ENCODE data around the gene SEMA4C. TPM values are rescaled to one million over a fixed set of nuclear protein-coding genes. Genes with fewer than 3 reads are reported as not detected.

The SEMA4C gene, protein sequence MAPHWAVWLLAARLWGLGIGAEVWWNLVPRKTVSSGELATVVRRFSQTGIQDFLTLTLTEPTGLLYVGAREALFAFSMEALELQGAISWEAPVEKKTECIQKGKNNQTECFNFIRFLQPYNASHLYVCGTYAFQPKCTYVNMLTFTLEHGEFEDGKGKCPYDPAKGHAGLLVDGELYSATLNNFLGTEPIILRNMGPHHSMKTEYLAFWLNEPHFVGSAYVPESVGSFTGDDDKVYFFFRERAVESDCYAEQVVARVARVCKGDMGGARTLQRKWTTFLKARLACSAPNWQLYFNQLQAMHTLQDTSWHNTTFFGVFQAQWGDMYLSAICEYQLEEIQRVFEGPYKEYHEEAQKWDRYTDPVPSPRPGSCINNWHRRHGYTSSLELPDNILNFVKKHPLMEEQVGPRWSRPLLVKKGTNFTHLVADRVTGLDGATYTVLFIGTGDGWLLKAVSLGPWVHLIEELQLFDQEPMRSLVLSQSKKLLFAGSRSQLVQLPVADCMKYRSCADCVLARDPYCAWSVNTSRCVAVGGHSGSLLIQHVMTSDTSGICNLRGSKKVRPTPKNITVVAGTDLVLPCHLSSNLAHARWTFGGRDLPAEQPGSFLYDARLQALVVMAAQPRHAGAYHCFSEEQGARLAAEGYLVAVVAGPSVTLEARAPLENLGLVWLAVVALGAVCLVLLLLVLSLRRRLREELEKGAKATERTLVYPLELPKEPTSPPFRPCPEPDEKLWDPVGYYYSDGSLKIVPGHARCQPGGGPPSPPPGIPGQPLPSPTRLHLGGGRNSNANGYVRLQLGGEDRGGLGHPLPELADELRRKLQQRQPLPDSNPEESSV
- 10 to 100 TPM in 3 of 4 donors, 1 to 10 TPM in 1; 3.6 to 23.9 (median 17.4) TPM for total RNA-seq

DNA sequence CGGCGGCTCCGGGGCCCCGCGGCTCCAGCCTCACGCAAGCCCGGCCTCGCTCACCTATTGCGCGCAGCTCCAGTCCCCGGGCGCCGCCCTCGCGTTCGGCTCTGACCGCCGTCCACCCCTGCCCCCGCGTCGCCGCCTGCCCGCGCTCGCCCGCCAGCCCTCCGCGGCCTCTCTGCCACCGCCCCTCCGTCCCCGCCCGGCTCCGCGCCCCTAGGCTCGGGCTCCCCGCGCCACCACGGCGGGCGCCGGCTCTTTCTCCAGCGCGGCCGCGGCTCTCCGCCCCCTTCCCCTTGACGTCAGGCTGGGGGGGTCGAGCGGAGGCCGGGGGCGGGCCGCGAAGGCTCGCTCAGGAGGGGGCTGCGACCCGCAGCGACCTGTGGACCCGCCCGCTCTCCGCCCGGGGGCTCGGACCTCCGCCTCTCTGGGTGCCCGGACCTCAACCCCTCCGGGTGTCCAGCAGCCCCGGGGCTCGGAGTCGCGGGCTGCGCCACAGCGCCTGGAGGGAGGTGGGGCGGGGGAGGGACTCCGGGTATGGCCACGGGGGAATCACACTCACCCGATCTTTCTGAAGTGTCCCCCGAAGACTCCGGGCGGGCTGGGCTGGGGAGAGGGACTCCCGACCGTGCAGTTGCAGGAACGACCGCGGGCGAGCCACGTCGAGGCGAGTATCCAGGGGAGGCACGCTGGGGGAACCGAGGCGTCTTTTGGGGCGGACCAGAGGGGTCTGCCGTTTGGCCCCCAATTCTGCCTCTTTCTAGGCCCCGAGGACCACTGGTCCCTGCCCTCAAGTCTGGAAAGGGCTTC lies at the start of gene SEMA4C:
Gene SEMA4C (minus strand): TSS at position 259 of the 804 bp plus-strand sequence. CDS start 2,194 bp downstream, outside the sequence.
- in situ Hi-C loops (cut with MboI; ENCODE audit: low pct_ligation_motif_present in 1 of 4, low pct_unique_long_range_greater_than_20kb in 1 of 4, low sequenced_read_pairs in 3 of 4): no loop called here

DNA sequence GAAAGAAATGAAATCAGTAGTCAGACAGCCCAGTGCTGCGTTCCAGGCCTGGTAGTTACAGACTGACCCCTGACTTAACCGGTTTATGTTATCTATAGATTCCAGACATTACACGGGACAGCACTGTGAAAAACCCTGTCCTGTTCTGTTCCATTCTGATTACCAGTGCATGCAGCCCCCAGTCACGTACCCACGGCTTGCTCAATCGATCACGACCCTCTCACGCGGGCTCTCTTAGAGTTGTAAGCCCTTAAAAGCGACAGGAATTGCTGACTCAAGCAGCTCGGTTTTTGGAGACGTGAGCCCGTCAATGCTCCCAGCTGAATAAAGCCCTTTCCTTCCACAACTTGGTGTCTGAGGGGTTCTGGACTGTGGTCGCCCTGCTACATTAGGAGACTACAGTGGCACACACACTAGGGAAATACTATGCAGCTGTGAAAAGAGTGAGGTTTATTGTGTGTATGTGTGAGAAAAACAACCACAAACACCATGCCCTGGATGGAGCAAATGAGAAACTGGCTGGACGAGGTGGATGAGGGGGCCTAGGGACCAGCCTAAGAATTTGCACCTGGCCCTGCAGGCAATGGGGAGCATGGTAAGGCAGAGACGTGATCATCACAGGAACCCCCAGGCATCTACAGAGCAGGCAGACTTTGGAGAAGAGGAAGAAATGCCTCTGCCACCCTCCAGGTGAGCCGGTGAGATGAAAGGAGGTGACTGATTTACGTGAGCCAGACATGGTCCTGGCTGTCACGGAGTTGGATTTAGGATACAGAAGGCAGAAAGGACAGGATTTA lies 49.1 kb upstream of the SEMA4C start:
- Histone ChIP-seq H3K27ac (no peak overlapping the region), H3K36me3 (no peaks in the 10 kb centered on the region), H3K4me1 (peaks cover 3 to 16% (median 10%) of the 10 kb centered on the region in 4 donors), H3K9me3 (no peaks in the 10 kb centered on the region), H3K27me3 (no peaks in the 10 kb centered on the region), H3K4me3 (no peak overlapping the region)
- TF ChIP-seq, protein P1, sequence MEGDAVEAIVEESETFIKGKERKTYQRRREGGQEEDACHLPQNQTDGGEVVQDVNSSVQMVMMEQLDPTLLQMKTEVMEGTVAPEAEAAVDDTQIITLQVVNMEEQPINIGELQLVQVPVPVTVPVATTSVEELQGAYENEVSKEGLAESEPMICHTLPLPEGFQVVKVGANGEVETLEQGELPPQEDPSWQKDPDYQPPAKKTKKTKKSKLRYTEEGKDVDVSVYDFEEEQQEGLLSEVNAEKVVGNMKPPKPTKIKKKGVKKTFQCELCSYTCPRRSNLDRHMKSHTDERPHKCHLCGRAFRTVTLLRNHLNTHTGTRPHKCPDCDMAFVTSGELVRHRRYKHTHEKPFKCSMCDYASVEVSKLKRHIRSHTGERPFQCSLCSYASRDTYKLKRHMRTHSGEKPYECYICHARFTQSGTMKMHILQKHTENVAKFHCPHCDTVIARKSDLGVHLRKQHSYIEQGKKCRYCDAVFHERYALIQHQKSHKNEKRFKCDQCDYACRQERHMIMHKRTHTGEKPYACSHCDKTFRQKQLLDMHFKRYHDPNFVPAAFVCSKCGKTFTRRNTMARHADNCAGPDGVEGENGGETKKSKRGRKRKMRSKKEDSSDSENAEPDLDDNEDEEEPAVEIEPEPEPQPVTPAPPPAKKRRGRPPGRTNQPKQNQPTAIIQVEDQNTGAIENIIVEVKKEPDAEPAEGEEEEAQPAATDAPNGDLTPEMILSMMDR (IDR thresholded peaks at IDR 0.05): no peak
- TF ChIP-seq EP300 (IDR thresholded peaks at IDR 0.05; ENCODE audit: low read depth) (no peak), POLR2AphosphoS5 (IDR thresholded peaks at IDR 0.05) (no peak), POLR2A (IDR thresholded peaks at IDR 0.05) (no peak)
- 87 to 89% methylated on average over 5 to 19 of the region's 19 CpGs for WGBS, 2 donors (ENCODE audit: low coverage in 1 of 2)
- in situ Hi-C loops (cut with MboI; ENCODE audit: low pct_ligation_motif_present in 1 of 4, low pct_unique_long_range_greater_than_20kb in 1 of 4, low sequenced_read_pairs in 3 of 4): no loop called here
- no peak for DNase-seq
- intact Hi-C loops (cut with DNase I; ENCODE audit: low total_unique reads): no loop called here

More for the DNA sequence above, at the start of gene SEMA4C:
- TF ChIP-seq POLR2AphosphoS5 (IDR thresholded peaks at IDR 0.05): peak; percentile 61 to 81 (median 65)
- TF ChIP-seq, protein P1 (IDR thresholded peaks at IDR 0.05): no peak
- no peak for TF ChIP-seq EP300 (IDR thresholded peaks at IDR 0.05; ENCODE audit: low read depth)
- no peak for TF ChIP-seq POLR2A (IDR thresholded peaks at IDR 0.05)
- Histone ChIP-seq H3K27ac (peak within 1 kb of the TSS; percentile 94 to 100 (median 96)), H3K36me3 (peaks cover 0 to 4% (median 1%) of the 10 kb centered on the region in 4 donors), H3K9me3 (no peaks in the 10 kb centered on the region), H3K4me1 (peaks cover 24 to 47% (median 38%) of the 10 kb centered on the region in 4 donors), H3K27me3 (no peaks in the 10 kb centered on the region), H3K4me3 (peak within 1 kb of the TSS; percentile 73 to 79 (median 77))
- 0% methylated on average over 32 of the region's 93 CpGs; no CpG with 5 or more reads in 1 of the 2 donors for WGBS, 2 donors (ENCODE audit: low coverage in 1 of 2)
- peak; percentile 64 for DNase-seq
- intact Hi-C loops (cut with DNase I; ENCODE audit: low total_unique reads): loop anchor here (1.0 kb wide), 1 partner anchor 37 kb away; no protein-coding TSS in a partner anchor

DNA sequence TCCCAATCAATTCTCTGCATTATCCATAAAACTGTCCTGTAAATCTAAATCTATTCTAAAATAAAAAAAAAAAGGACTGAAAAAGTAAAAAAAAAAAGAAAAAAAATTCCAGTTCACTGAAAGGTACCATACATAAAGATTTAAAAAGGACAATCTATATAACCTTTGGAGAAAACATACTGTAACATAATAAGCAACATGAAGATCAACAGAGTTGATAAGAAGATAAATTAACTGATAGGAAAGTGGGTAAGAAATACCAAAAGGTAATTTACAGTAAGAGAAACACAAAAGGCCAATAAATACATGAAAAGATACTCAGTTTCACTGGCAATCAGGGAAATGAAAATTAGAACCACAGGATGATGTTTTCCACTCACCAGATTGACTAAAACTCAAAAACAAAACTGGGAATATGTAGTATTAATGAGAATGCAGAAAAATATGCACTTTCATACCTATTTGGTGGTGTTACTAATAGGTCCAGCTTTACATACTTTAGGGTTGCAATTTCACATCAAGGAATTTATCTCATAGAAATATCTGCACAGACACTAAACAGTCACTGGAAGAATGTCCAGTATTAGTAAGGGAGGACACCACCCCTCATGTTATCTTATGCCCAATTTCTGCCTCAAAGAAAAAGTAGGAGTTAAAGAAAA lies 48.3 kb upstream of the SEMA4C start:
- TF ChIP-seq EP300 (IDR thresholded peaks at IDR 0.05; ENCODE audit: low read depth) (no peak), POLR2AphosphoS5 (IDR thresholded peaks at IDR 0.05) (no peak)
- intact Hi-C loops (cut with DNase I; ENCODE audit: low total_unique reads) (no loop called here), in situ Hi-C loops (cut with MboI; ENCODE audit: low pct_ligation_motif_present in 1 of 4, low pct_unique_long_range_greater_than_20kb in 1 of 4, low sequenced_read_pairs in 3 of 4) (no loop called here)
- DNase-seq: no peak
- no peaks in the 10 kb centered on the region for H3K36me3 ChIP-seq
- H3K4me3 ChIP-seq: no peak overlapping the region
- no peaks in the 10 kb centered on the region for H3K27me3 ChIP-seq
- no peaks in the 10 kb centered on the region for H3K9me3 ChIP-seq
- H3K4me1 ChIP-seq: peaks cover 3 to 23% (median 11%) of the 10 kb centered on the region in 4 donors
- H3K27ac ChIP-seq: no peak overlapping the region

All from transverse colon (tissue), 4 donors.